Measurements from ENCODE around the gene LYRM1. TPM values are rescaled to one million over a fixed set of nuclear protein-coding genes. Genes with fewer than 3 reads are reported as not detected.

Gene LYRM1
- total RNA-seq, 1 donor from 2014 or later = 24.1 TPM

DNA sequence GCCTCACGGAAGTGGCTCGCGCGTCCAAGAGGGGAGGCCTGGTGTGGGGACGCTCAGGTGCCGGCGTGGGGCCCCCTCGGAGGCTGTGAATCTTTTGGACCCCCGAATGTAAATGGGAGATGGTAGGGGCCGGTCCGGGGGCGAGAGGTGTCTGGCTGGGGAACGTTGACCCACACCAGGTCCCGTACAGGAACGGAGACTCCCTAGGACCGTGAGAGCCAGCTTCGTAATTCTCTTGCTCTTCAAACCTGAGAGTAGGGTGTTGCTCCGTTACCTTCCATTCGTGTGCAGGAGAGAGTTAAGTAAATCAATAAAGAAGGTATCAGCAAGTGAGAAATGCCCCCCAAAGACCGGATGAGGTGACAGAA lies 481 bp downstream of the LYRM1 start:
- peaks cover 65% of the 10 kb centered on the region for H3K79me2 ChIP-seq (ENCODE audit: insufficient read depth, low read length)
- H3K27me3 ChIP-seq (ENCODE audit: insufficient read depth, low read length) = no peaks in the 10 kb centered on the region
- FAIRE-seq (no peak), DNase-seq (ENCODE audit: low read depth) (no peak)
- H3K4me3 ChIP-seq (ENCODE audit: insufficient read depth, low read depth, low read length) = peak overlapping the region; percentile 75
- peak overlapping the region; percentile 100 for H3K27ac ChIP-seq (ENCODE audit: low read depth, low read length)
- peak overlapping the region; percentile 95 for H3K9ac ChIP-seq (ENCODE audit: low read length)
- H3K4me2 ChIP-seq (ENCODE audit: low read length) = peak overlapping the region; percentile 91
- Mint-ChIP-seq H3K9me3 (ENCODE audit: unreplicated experiment) (no peaks in the 10 kb centered on the region), H3K4me3 (ENCODE audit: unreplicated experiment) (peak overlapping the region; percentile 99), H3K4me1 (ENCODE audit: low read depth, unreplicated experiment) (peaks cover 65% of the 10 kb centered on the region), H3K27ac (ENCODE audit: unreplicated experiment) (peak overlapping the region; percentile 100), H3K36me3 (ENCODE audit: low read depth, unreplicated experiment) (peaks cover 3% of the 10 kb centered on the region), H3K27me3 (ENCODE audit: low read depth, unreplicated experiment) (no peaks in the 10 kb centered on the region)
- no peaks in the 10 kb centered on the region for H3K9me3 ChIP-seq (ENCODE audit: insufficient read depth, low read depth, low read length)
- peak overlapping the region; percentile 75 for H2AFZ ChIP-seq (ENCODE audit: low read depth, low read length)
- TF ChIP-seq, protein P1, sequence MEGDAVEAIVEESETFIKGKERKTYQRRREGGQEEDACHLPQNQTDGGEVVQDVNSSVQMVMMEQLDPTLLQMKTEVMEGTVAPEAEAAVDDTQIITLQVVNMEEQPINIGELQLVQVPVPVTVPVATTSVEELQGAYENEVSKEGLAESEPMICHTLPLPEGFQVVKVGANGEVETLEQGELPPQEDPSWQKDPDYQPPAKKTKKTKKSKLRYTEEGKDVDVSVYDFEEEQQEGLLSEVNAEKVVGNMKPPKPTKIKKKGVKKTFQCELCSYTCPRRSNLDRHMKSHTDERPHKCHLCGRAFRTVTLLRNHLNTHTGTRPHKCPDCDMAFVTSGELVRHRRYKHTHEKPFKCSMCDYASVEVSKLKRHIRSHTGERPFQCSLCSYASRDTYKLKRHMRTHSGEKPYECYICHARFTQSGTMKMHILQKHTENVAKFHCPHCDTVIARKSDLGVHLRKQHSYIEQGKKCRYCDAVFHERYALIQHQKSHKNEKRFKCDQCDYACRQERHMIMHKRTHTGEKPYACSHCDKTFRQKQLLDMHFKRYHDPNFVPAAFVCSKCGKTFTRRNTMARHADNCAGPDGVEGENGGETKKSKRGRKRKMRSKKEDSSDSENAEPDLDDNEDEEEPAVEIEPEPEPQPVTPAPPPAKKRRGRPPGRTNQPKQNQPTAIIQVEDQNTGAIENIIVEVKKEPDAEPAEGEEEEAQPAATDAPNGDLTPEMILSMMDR (IDR thresholded peaks at IDR 0.05; ENCODE audit: insufficient read depth, low read depth, low read length) = no peak
- no peak for TF ChIP-seq EZH2 (IDR thresholded peaks at IDR 0.05; ENCODE audit: insufficient read depth, low read length)
- H3K4me1 ChIP-seq (ENCODE audit: insufficient read depth, low read length) = peaks cover 60% of the 10 kb centered on the region
- H4K20me1 ChIP-seq (ENCODE audit: insufficient read depth, low read length) = peaks cover 30% of the 10 kb centered on the region
- peaks cover 8% of the 10 kb centered on the region for H3K36me3 ChIP-seq (ENCODE audit: insufficient read depth, low read length)

DNA sequence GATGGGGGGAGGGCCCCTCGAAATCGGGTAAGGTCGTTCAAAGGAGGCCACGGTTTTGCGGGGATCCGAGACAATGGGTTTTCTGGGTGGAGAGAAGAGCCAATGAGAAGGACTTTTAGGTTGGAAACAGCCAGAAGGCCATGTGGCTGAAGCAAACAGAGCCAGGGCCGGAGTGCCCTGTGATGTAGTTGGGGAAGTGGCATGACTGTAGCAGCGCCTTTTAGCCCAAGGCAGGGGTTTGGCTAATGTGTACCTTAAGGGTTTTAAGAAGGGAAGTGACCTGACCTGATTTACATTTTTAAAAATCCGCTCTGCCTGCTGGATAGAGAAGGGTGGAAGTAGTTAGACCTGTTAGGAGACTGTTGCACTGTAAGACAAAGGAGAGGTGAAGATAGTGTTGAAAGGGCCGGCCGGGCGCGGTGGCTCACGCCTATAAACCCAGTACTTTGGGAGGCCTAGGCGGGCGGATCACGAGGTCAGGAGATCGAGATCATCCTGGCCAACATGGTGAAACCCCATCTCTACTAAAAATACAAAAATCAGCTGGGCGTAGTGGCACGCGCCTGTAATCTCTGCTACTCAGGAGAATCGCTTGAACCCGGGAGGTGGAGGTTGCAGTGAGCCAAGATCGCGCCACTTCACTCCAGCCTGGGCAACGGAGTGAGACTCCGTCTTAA lies 1.0 kb downstream of the LYRM1 start:
- Histone ChIP-seq H2AFZ (ENCODE audit: low read depth, low read length) (peak overlapping the region; percentile 75), H3K4me2 (ENCODE audit: low read length) (peak overlapping the region; percentile 91), H3K4me1 (ENCODE audit: insufficient read depth, low read length) (peaks cover 65% of the 10 kb centered on the region), H3K27ac (ENCODE audit: low read depth, low read length) (peak overlapping the region; percentile 100), H3K36me3 (ENCODE audit: insufficient read depth, low read length) (peaks cover 7% of the 10 kb centered on the region), H3K4me3 (ENCODE audit: insufficient read depth, low read depth, low read length) (peak overlapping the region; percentile 75), H3K27me3 (ENCODE audit: insufficient read depth, low read length) (no peaks in the 10 kb centered on the region), H4K20me1 (ENCODE audit: insufficient read depth, low read length) (peaks cover 25% of the 10 kb centered on the region), H3K9ac (ENCODE audit: low read length) (peak overlapping the region; percentile 95), H3K79me2 (ENCODE audit: insufficient read depth, low read length) (peaks cover 60% of the 10 kb centered on the region), H3K9me3 (ENCODE audit: insufficient read depth, low read depth, low read length) (no peaks in the 10 kb centered on the region)
- no peak for FAIRE-seq
- Mint-ChIP-seq H3K36me3 (ENCODE audit: low read depth, unreplicated experiment) (peaks cover 3% of the 10 kb centered on the region), H3K27ac (ENCODE audit: unreplicated experiment) (peak overlapping the region; percentile 100), H3K9me3 (ENCODE audit: unreplicated experiment) (no peaks in the 10 kb centered on the region), H3K27me3 (ENCODE audit: low read depth, unreplicated experiment) (no peaks in the 10 kb centered on the region), H3K4me3 (ENCODE audit: unreplicated experiment) (peak overlapping the region; percentile 99), H3K4me1 (ENCODE audit: low read depth, unreplicated experiment) (peaks cover 69% of the 10 kb centered on the region)
- no peak for TF ChIP-seq EZH2 (IDR thresholded peaks at IDR 0.05; ENCODE audit: insufficient read depth, low read length)
- TF ChIP-seq, protein P1 (IDR thresholded peaks at IDR 0.05; ENCODE audit: insufficient read depth, low read depth, low read length) = no peak
- DNase-seq (ENCODE audit: low read depth) = peak; percentile 42

DNA sequence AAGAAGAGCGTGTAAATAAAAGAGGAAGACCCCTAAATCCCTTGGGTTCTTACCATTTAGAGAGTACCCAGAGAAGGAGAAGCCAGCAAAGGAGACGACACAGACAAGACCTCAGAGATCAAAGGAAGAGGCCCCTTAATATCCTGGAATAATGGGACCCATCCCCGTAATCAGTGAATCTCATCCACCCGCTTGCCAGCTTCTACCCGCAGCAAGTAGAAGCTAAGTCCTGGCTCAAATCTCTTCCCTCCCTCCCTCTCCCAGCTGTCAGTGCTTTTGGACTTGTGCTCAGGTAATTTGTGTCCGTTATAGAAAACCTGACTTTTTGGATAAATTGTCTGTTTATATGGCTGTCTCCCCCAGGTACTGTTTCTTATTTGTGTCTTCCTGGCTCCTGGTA lies 1.9 kb downstream of the LYRM1 start:
- H3K9me3 Mint-ChIP-seq (ENCODE audit: unreplicated experiment) = no peaks in the 10 kb centered on the region
- H3K9ac ChIP-seq (ENCODE audit: low read length) = no peak overlapping the region
- peaks cover 67% of the 10 kb centered on the region for H3K4me1 ChIP-seq (ENCODE audit: insufficient read depth, low read length)
- no peak for TF ChIP-seq EZH2 (IDR thresholded peaks at IDR 0.05; ENCODE audit: insufficient read depth, low read length)
- TF ChIP-seq, protein P1 (IDR thresholded peaks at IDR 0.05; ENCODE audit: insufficient read depth, low read depth, low read length) = no peak
- peaks cover 68% of the 10 kb centered on the region for H3K4me1 Mint-ChIP-seq (ENCODE audit: low read depth, unreplicated experiment)
- no peak overlapping the region for H3K27ac ChIP-seq (ENCODE audit: low read depth, low read length)
- peaks cover 16% of the 10 kb centered on the region for H4K20me1 ChIP-seq (ENCODE audit: insufficient read depth, low read length)
- peak overlapping the region; percentile 99 for H3K4me3 Mint-ChIP-seq (ENCODE audit: unreplicated experiment)
- DNase-seq (ENCODE audit: low read depth) (no peak), FAIRE-seq (no peak)
- H3K9me3 ChIP-seq (ENCODE audit: insufficient read depth, low read depth, low read length) = no peaks in the 10 kb centered on the region
- H3K36me3 ChIP-seq (ENCODE audit: insufficient read depth, low read length) = peaks cover 3% of the 10 kb centered on the region
- H3K4me2 ChIP-seq (ENCODE audit: low read length) = no peak overlapping the region
- no peaks in the 10 kb centered on the region for H3K27me3 Mint-ChIP-seq (ENCODE audit: low read depth, unreplicated experiment)
- H3K27me3 ChIP-seq (ENCODE audit: insufficient read depth, low read length) = no peaks in the 10 kb centered on the region
- H3K36me3 Mint-ChIP-seq (ENCODE audit: low read depth, unreplicated experiment) = no peaks in the 10 kb centered on the region
- peaks cover 52% of the 10 kb centered on the region for H3K79me2 ChIP-seq (ENCODE audit: insufficient read depth, low read length)
- peak overlapping the region; percentile 100 for H3K27ac Mint-ChIP-seq (ENCODE audit: unreplicated experiment)
- no peak overlapping the region for H2AFZ ChIP-seq (ENCODE audit: low read depth, low read length)
- H3K4me3 ChIP-seq (ENCODE audit: insufficient read depth, low read depth, low read length) = no peak overlapping the region
